ENCODE data around the gene KCNS1.

Gene KCNS1

GRCh38 chr20:45095805-45096238 lies 5.1 kb downstream of the KCNS1 start:
- peak; percentile 76 for TF ChIP-seq CTCF (IDR thresholded peaks at IDR 0.05; ENCODE audit: low read depth, low read length)
- DNase-seq (ENCODE audit: extremely low read depth, low read depth): peak; percentile 38

- DNase-seq (ENCODE audit: extremely low read depth, low read depth): no peak
- no peak for TF ChIP-seq CTCF (IDR thresholded peaks at IDR 0.05; ENCODE audit: low read depth, low read length)
These were observed 5.9 kb downstream of the KCNS1 start for GRCh38 chr20:45094864-45095574.

GRCh38 chr20:45094201-45094600 lies 6.7 kb downstream of the KCNS1 start:
- TF ChIP-seq CTCF (IDR thresholded peaks at IDR 0.05; ENCODE audit: low read depth, low read length): no peak
- DNase-seq (ENCODE audit: extremely low read depth, low read depth): no peak

GRCh38 chr20:45092898-45093297 lies 8.0 kb downstream of the KCNS1 start:
- DNase-seq (ENCODE audit: extremely low read depth, low read depth): no peak
- no peak for TF ChIP-seq CTCF (IDR thresholded peaks at IDR 0.05; ENCODE audit: low read depth, low read length)

- TF ChIP-seq CTCF (IDR thresholded peaks at IDR 0.05; ENCODE audit: low read depth, low read length): no peak
- DNase-seq (ENCODE audit: extremely low read depth, low read depth): no peak
These were observed 9.6 kb downstream of the KCNS1 start for GRCh38 chr20:45091366-45091765.

- no peak for DNase-seq (ENCODE audit: extremely low read depth, low read depth)
- TF ChIP-seq CTCF (IDR thresholded peaks at IDR 0.05; ENCODE audit: low read depth, low read length): no peak
These were observed 10.4 kb downstream of the KCNS1 start for GRCh38 chr20:45090481-45090880.

GRCh38 chr20:45088247-45088646 lies 12.7 kb downstream of the KCNS1 start:
- peak; percentile 93 for DNase-seq (ENCODE audit: extremely low read depth, low read depth)

More at GRCh38 chr20:45088247-45088646, 12.7 kb downstream of the KCNS1 start:
- no peak for TF ChIP-seq CTCF (IDR thresholded peaks at IDR 0.05; ENCODE audit: low read depth, low read length)
